Stimulated activated CD4-positive, alpha-beta T cell treated with anti-CD3 and anti-CD28 coated beads, Interleukin-2, amount 100 ng/mL, for 48 hours (primary cell): ENCODE data around the gene ZBTB7C.

Experiments
- DNase-seq, 2 donors: peaks; one replicate each; pipeline ENCODE4 v3.0.0-alpha.2; 2020

Gene ZBTB7C

DNA sequence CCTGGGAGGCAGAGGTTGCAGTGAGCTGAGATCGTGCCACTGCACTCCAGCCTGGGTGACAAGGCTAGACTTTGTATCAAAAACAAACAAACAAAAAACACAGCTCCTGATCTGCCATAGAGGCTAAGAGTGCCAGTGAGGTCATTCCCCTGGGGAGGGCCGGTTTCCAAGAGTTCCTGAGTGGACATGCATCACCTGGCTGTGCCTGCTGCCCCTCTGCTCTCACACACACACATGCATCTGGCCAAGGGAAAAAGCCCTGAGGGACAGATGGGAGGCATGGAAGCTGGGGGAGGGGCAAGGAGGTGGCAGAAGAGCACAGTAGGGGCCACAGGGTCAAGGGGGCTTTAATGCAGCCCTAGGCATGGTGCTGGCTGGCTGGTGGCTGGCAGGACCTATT lies 60.4 kb downstream of the ZBTB7C start:
- no peak for DNase-seq

DNA sequence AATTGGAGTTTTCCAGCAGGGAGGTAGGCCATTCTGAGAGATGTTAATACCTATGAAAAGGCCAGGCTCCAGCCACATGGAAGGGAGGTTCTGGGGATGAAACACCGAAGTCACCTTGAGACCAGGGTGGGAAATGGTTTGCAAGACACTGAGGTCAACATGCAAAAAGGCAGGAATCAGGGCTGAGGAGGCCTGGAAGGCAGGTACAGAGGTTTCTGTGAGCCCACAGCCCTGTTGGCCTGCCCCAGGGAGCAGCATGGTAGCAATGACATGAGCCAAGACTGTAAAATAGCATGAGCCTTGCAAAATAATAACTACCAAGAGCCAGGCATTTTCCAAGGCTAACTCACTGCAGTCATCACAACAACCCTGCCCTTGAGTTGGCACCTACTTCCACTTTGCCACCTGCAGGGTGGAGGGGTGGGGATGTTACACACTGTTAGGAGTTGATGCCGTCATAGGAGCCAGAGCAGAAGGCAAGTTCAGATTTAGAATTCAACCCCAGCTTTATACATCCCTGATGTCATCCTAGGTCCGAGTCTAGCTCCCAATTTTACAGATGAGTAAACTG lies 61.3 kb downstream of the ZBTB7C start:
- no peak for DNase-seq

DNA sequence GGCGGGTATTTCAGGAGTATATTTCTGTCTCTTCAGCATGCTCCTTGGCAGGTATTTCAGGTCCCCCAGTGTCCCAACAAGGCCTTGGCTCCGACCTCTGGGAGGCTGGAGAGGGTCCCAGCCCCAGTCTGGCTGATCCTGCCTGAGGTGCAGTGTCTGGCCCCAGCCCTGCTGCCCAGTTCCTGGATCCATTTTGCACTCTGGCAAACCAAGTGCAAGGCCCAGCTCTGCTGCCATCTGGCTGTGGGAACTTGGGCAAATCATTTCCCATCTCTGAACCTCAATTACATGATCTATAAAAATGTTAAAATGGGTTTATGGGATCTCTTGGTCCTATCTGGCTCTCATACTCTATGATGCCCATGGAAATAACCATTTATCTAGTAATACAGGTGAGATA lies 63.6 kb downstream of the ZBTB7C start:
- no peak for DNase-seq

DNA sequence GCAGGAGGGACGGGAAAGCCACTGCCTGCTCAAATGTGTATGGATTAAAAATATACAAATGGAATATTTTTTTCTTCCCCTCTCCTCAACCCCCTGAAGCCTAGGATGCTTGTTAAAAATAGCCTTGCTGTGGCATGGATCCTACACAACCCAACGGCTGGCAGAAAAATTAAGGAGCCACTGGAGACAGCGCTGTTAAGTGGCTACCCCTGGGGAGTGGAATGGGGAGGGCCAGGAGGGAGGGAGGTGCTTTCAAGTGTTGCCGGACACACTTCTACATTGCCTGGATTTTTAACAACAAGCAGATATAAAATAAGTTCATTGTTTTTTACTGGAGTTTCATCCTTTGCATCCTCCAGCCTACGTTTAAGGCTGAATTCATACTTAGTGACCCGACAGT lies 66.6 kb downstream of the ZBTB7C start:
- DNase-seq, result no peak

DNA sequence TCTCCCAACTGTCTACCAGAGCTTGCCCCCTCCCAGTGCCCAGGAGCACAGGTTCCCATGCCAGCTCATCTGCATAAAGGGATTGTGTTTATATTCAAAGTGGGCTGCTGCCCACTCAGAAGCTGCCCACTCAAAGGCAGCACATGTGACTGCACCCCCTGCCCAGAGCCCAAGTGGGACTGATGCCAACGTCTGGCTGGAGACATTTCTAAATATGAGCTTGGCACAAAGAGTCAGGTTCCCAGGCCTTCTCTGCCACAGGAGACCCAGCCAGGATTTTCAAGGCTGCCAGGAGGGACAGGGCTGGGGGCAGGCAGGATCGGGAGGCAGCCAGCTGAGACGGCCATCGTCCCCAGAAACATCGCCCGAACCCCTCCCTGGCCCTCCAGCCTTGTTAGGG lies 67.1 kb downstream of the ZBTB7C start:
- no peak for DNase-seq

DNA sequence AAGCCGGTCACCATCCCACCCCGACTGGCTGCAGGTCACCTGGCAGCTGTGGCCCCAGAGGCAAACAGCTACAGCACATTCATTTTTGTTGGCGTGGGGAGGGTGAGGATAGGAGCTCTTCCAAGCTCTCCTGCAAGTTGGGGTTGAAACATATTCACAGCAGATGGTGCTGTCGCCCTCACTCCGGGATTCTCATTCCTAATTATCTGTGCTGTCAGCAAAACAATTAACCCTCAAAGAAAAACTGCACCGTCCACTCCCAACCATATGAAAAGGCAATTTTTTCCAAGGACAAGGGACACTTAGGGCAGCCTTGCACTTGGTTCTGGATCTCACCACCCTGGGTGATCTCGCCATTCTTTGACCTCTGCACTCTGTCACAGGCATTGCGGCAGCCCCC lies 68.6 kb downstream of the ZBTB7C start:
- no peak for DNase-seq

DNA sequence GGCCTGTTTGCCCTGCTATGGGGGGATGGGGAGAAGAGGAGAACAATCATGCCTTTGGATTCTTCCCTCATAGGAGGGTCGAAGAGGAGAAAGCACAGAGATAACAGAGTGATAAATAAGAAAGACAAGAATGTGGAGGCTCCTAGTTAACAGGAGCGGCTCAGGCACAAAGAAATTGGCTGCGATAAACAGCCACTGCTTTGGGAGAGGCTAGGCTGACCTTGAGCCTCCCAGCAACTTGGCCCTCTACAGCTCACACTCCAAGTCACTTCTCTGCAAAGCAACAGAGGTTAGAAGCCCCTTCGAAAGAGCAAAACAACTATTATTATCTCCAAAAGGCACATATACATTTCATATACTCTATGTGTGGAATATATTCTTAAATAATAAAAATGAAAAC lies 69.5 kb downstream of the ZBTB7C start:
- DNase-seq, result no peak

DNA sequence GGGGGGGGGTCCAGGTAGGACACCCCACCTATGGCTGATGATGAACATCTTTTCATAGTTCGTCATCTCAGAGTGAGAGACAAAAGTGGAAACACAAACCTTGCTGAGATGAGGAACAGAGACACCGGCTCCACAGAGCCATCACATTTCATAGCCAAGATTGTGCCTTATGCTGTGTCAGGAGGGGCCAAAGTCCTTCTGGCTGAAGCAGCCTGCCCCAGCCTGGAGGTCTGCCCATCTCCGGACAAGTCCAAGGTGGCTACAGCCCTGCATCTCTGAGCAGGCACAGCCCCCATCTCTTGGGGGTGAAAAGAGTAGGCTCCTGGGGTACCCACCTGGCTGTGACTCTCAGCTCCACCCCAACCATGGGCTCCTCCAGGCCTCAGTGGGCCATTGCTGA lies 70.3 kb downstream of the ZBTB7C start:
- no peak for DNase-seq

DNA sequence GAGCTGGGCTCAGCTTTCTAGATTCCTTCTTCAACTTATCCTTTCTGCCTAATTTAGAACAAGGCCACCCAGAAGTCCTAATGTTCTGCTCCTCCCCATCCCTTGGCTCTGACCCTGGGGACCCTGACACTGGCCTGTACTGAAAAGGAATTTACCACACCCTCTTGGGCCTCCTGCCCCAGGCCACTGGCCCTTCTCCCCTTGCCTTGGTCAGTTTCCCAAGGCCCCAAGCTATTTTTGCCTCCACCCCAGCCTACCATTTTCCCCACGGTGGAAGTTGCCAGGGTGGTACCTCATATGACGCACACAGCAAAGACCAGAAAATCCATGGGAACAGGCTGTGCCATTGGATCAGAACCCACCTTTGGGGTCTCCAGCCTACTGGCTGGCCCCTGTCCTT lies 72.1 kb downstream of the ZBTB7C start:
- no peak for DNase-seq

DNA sequence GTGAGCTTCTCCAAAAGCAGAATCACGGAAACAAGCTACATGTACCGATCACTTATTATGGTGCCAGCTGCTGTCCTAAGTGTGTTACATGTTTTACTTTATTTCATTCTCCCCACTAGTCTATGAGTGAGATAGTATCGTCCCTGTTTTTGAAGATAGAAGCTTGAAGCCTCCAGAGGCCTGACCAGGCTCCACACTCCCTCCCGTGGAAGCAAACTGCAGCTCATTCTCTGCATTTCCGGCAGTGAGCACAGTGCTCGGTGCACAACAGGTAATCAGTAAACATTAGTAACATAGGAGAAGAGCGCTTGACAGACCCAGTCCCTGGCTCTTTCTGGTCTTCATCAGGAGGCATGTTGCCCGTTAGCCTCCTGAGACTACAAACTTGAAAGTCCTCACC lies 72.9 kb downstream of the ZBTB7C start:
- no peak for DNase-seq

DNA sequence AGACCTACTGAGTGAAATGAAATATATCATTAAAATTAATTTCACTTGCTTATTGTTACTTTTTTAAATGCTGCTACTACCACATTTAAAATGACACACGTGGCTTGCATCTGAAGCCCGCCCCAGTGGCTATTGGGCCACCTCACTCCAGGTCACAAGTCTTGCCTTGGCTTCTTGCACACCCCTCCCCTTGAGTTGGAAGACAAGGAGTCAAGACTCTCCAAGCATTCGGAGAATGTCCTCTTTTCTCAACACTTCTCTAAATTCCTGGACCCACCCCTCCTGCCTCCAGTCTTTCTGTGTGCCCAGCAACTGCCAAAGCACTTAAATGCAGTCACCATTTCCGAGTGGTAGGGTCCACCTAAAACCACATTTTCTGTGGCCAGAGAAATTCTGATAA lies 73.4 kb downstream of the ZBTB7C start:
- no peak for DNase-seq

DNA sequence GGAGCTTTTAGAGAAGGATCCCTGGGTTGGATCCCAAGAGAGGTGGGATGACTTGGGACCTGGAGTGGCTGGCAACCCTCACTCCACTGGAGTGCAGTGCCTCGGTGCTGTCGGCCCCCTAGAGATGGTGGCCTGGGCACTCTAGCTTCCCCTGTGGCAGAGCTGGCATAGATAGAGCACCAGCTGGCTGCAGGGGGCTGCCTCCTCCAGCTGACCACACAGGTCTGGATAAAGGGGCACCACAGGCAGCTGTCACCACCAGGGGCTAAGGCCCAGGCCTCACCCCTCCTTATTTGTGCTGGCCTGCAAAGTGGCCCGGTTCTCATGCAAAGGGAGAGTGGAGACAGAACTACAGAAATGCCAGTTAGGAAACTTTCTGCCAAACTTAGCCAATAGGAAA lies 74.3 kb downstream of the ZBTB7C start:
- no peak for DNase-seq

DNA sequence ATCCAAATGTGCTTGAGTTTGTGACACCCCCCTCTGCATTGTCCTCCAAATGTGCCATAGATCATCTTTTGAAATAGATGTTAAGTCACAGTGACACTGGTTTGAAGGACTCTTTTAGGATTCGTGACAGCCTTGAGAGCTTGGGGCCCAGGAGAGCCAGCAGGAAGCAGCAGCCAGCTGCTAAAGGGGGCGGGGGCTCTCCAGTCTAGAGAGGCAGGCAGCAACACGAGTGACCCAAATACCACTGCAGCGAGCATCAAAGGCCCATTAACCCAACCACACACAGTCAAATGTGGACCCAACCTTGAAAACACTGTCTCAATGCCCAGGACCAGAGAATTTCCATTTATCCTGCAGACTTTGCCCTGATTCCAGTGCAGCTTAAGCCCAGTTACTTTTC lies 75.6 kb downstream of the ZBTB7C start:
- no peak for DNase-seq

DNA sequence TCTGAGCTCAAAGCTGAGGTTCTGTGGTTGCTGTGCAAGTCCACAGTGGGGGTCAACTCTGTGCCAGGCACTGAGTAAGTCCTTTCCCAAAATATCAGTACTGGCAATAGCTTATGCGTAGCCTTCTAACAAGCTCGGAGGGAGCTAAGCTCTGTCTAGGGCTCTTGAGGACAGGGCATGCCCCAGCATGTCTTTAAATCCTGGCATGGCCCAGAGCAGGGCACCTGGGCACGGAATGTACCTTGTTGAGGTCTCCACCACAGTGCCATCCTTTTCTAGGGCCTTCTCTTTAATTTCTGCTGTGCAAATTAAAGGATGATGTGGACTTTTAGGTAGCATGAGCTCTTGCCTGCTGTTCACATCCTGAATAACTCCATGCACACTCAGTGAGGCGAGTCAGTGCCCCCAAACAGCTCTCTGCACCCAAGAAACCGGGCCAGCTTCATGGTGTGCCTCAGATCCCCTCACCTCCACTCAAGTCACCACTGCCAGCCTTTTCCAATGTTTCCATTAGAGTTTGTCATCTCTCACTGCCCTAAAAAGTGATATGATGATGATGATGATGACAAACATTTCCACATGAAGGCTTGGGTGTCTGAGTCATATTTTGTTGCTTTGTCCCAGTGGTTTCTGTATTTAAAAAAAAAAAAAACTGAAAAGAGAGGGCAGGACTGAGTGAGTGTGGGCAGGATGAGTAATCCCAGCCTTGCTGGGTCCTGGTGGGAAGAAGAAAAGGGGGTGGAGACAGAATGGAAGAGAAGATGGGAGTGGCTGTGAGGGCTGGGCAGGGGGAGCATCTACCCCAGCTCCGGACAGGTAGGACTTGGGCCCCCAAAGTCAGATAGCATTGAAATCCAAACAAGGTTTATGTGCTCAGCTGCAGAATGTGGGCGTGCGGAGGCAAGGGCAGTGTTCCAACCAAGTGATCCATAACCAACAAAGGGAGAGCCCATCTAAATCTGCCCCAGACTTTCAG lies 78.9 kb downstream of the ZBTB7C start:
- DNase-seq, result no peak

DNA sequence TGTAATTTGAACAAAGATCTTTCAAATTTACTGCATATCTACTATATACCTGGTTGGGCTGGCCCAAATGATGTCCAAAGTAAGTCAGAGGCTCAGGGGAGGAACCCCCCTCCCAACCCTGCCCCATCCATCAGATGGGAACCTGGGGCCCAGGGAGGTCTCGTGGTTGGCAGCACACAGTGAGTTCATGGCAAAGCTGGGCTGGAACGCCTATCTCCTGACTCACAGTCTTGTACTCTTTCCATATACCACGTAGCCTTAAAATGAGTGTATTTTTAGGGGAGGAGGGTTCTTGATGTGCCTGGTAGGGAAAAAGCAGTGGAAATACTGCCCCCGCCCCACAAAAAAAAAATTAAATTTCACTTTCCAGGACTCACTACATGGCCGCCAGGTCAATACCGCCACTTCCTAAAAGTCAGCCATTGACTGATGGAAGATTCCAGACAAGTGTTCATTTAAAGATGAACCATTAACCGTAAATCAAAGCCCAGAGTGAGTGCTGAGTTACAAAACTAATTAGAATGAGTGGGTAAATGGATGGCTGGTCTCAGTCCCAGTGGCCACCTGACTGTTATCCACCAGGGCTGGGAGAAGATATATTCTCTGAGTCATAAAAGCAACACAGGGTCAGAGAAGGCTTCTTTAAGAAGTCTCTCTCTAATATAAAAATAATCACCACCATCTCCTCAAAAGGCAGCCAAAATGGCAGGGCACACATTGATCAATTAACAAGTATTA lies 80.5 kb downstream of the ZBTB7C start:
- no peak for DNase-seq

DNA sequence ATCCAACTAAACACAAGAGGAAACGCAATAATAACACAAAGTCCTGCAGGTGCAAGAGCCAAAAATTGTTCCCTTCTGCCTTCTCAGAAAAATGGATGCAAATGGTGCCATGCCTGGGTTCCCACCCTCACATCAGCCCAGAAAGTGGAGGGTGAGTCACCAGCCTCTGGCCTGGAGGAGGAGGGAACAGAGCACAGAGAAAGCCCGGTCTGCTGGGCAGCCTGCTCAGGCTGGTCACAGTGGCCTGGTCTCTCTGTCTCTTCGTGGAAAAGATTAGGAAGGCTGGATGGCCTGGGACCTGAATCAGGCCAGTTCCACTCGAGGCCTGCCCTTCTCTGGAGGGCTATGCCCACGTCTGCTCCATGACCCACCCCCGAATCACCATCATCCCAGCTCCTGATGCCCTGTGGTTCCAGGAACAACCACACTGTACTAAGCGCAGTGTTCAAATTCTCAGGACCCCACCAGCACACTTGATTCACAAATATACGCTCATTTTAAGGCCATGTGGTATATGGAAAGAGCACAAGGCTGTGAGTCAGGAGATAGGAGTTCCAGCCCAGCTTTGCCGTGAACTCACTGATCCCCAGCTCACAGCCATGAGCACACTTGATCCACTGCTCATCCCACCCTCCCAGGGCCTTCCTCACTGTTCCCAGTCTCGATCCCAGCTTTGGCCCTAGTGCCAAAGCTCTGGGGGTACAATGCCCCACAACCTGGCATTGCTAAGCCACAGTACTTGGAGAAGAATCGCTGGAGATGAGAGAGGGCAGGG lies 82.1 kb downstream of the ZBTB7C start:
- DNase-seq, result no peak

DNA sequence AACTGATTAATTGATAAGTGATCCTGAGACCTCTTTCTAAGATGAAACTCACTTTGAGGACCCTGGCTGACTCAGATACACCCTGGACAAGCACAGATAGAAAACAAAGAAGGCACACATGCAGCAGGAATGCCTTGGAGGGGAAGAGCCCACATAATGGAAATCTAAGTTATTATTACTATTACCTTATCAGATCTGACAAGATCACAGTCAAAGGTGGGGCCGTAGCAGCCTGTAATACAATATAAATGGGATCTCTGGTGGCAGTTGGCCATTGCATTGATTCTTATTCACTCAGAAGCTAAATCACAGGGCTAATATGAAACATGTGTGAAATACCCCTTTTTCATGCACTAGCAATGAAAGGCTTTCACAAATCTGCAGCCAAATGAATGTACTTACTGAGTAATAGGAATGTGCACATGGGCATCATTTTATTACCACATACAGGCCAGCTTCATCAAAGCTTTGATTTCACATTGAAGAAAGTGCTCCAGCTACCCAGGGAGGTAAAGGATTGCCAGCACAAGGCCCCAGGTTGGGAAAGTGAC lies 84.0 kb downstream of the ZBTB7C start:
- no peak for DNase-seq

DNA sequence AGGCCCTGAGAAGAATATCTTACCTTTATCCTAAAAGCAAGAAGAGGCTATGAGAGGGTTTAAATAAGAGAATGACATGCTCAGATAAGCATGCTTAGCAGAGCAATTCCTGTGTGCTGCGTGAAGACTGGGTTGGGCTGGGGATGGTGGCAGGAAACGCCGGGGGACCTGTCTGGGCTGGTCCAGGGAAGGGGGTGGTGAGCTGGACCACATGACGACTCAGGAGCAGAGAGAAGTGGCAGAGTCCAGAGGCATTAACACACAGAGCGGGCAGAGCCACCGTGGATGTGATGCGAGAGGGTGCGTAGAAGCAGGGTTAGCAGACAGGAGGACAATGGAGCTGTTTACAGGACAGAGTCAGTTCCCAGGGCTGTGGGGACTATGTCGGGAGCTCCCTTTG lies 84.5 kb downstream of the ZBTB7C start:
- no peak for DNase-seq

DNA sequence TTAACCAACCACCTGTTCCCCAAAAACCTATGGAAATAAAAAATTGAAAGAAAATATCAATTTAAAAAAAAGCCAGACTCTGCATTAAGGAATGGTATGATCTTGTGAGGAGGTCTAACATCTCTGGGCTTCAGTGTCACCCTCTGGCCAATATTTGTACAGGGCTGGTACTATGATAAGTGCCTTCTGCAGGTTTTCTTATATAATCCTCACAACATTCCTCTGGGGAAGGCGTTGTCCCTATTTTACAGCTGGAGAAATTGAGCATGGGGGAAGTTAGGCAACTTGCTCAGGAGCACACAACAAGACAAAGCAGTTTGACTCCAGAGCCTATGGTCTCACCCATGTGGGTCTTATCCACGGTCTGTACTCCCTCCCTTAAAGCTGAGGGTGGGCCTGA lies 86.0 kb downstream of the ZBTB7C start:
- no peak for DNase-seq

DNA sequence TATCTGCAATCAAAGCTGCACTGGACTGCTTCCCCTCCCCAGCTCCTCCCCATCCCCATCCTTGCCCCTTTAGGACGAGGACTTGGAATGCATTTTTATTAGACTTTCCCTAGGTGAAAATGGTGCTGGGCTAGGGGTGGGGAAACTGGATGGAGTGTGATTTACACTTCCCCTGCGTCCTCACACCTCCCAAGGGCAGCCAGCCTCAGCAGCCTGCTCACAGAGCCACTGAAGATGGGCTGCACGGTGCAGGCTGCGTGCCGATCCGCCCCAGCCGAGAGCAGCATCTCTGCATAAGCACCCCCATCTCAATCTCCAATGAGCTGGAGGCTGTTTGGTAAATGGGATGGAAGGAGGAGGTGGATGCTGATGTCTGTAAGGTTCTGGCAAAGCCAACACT lies 87.6 kb downstream of the ZBTB7C start:
- no peak for DNase-seq

DNA sequence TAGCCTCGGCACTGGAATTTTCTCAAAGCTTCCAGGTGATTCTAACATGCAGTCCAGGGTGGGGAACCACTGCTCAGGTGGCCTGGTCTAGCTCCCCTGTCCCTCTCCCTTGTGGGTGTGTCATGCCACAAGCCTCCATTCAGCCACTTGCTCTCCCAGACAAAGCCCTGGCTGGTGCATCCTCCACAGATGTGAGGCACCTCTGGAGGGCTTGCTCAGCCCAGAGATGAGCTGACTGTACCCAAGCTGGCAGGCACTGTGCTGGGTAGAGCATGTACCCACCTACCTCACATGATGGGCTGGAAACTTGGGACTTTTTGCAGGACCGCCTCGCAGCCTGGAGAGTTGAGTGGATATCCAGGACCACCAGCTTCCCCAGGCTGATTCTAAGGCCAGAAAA lies 88.1 kb downstream of the ZBTB7C start:
- DNase-seq, result no peak

DNA sequence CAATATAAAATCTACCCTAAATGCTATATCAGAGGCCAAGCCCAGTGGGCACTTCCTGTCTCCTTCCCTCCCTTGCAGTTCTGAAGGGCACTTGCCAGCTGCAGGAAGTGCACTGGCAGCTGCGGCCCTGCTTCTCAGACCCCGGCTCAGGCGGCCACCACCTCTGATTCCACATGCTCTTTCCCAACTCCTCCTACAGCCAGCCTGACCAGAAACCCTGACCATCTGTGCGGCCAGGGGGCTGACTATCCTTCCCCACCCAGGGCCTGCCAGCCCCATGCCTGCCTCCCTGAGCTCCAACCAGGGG lies 88.6 kb downstream of the ZBTB7C start:
- DNase-seq, result no peak
